ENCODE measurements around the gene CLPTM1.
"Not testable (repeated sequence)": the region's sequence is repeated elsewhere in the genome, so short reads cannot be mapped to it uniquely, and the experiment has no call there.

CLPTM1 gene

DNA sequence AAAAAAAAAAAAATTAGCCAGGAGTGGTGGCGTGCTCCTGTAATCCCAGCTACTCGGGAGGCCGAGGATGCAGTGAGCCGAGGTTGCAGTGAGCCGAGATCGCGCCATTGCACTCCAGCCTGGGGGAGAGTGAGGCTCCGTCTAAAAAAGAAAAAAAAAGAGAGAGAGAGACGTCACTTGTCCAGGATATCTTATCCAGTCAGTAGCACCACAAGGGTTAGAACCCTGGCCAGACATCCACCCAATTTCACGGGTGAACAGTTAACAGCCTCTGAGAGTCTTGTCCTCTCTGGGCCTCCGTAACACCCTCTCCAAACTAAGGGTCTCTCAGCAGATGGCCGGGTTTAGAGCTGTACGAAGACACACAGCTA is 917 bp upstream of the CLPTM1 start:
- peak overlapping the region; percentile 84 for H3K4me3 ChIP-seq (ENCODE audit: low read length)
- no peak for TF ChIP-seq ZNF274 (IDR thresholded peaks at IDR 0.05; ENCODE audit: low read depth, low read length)

GRCh38 chr19:44955505-44956439 is 592 bp downstream of the CLPTM1 start:
- H3K4me3 ChIP-seq (ENCODE audit: low read length) = peak overlapping the region; percentile 76

DNA sequence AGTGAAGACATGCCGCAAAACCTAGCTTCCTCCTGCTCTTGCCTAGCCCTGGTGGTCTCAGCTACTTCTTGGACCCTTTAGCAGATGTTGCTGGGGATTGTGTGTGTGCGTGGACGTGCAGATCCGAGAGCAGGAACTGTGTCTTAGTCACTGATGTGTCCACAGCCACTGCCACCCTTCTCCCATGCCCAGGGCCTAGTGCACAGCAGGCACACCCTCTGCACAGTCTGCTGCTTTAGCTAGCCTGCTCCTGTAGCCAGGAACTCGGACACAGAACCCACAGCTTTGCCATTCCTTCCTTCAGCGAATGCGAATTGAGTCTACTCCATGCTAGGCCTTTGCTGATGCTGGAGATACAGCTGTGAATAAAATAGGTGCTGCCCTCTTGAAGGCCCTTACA is 2.3 kb downstream of the CLPTM1 start:
- no peak overlapping the region for H3K4me3 ChIP-seq (ENCODE audit: low read length)

More at GRCh38 chr19:44955505-44956439, 592 bp downstream of the CLPTM1 start:
- TF ChIP-seq ZNF274 (IDR thresholded peaks at IDR 0.05; ENCODE audit: low read depth, low read length) = no peak

DNA sequence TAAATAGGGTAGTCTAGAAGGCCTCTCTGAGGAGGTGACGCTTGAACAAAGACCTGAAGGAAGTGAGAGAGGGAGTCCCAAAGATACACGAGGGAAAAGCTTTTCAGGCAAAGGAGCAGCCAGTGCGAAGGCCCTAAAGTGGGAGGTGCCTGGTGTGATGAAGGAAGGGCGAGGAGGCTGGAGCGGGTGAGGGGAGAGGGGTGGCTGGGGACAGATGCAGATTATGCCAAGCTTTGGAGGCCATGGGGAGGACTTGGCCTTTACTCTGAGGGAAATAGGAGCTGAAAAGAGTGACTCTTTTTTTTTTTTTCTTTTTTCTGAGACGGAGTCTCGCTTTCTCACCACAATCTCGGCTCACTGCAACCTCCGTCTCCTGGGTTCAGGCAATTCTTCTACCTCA is 2.9 kb downstream of the CLPTM1 start:
- no peak for TF ChIP-seq ZNF274 (IDR thresholded peaks at IDR 0.05; ENCODE audit: low read depth, low read length)
- H3K4me3 ChIP-seq (ENCODE audit: low read length) = no peak overlapping the region

More for the DNA sequence above, 2.3 kb downstream of the CLPTM1 start:
- no peak for TF ChIP-seq ZNF274 (IDR thresholded peaks at IDR 0.05; ENCODE audit: low read depth, low read length)

GRCh38 chr19:44959691-44960090 is 4.5 kb downstream of the CLPTM1 start:
- H3K4me3 ChIP-seq (ENCODE audit: low read length) = no peak overlapping the region
- TF ChIP-seq ZNF274 (IDR thresholded peaks at IDR 0.05; ENCODE audit: low read depth, low read length) = no peak

DNA sequence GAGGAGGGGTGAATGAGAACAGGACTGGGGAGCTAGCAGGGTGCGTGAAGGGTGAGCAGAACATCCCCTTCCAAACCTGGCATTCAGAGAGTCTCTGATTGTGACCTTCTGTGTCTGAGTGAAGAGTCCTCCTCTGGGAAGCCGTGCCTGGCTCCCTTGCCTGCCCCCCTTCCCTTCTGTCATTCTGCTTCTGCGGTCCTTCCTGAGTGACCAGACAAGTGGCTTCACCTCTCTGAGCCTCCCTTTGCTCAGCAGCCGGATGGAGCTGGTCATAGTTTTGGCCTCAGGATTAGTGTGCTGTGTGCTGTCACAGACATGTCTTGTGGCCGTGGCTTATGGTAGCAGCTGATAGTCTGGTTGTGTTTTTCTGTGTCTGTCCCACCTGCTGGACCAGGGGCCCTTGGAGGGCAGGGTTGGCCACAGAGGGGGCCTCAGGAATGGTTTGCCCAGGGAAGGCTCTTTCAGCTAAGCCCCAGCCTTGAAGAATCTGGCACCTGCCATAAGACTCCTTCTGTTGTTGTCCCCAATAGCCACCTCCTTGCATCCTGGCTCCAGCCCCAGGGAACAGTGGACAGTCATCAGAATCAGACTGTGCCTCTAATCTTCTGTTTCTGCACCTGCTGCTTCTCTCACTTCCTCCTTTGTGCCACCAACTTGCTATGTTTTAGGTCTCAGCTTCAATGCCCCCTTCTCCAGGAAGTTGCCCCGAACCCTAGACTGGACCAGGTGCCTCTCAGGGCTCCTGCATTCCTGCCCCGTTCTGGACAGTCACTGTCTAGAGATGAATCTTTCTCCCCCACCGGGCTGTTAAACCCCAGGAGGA is 5.9 kb downstream of the CLPTM1 start:
- H3K4me3 ChIP-seq (ENCODE audit: low read length) = no peak overlapping the region
- TF ChIP-seq ZNF274 (IDR thresholded peaks at IDR 0.05; ENCODE audit: low read depth, low read length) = no peak

DNA sequence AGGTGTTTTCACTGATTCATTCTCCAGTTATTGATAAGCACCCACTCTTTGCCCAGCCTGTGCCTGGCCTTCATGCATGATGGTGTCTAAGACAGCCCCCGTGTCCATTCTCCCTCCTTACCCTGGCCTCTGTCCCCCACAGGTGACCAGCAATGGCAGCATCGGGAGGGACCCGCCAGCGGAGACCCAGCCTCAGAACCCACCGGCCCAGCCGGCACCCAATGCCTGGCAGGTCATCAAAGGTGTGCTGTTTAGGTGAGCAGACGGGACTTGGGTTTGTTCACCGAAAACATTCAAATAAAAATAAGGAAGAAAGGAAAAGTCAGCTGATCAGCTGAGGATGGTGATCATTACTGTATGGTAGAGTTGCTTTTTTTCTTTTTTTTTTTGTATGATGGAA is 6.6 kb downstream of the CLPTM1 start:
- TF ChIP-seq ZNF274 (IDR thresholded peaks at IDR 0.05; ENCODE audit: low read depth, low read length) = no peak
- no peak overlapping the region for H3K4me3 ChIP-seq (ENCODE audit: low read length)

DNA sequence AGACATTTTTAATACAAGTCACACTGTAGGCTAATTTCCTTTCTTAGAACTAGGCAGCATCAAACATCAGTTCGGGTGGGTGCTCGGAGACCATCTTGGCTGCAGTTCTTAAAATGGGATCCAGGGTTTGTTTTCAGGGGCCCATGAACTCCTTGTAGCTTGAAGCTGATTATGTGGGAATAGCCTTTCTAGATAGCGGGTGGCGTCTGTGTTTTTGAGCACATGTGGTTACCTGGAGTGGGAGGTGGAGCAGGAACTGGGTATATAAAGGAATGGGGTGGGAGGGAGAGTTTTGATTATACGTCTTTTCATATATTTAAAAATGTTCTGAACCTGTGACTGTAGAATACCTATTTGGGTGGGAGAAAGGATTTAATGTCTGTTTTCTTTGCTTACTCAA is 12.9 kb downstream of the CLPTM1 start:
- no peak overlapping the region for H3K4me3 ChIP-seq (ENCODE audit: low read length)
- no peak for TF ChIP-seq ZNF274 (IDR thresholded peaks at IDR 0.05; ENCODE audit: low read depth, low read length)

GRCh38 chr19:44968670-44969069 is 13.5 kb downstream of the CLPTM1 start:
- no peak for TF ChIP-seq ZNF274 (IDR thresholded peaks at IDR 0.05; ENCODE audit: low read depth, low read length)

GRCh38 chr19:44969437-44969836 is 14.3 kb downstream of the CLPTM1 start:
- no peak for TF ChIP-seq ZNF274 (IDR thresholded peaks at IDR 0.05; ENCODE audit: low read depth, low read length)
- H3K4me3 ChIP-seq (ENCODE audit: low read length) = no peak overlapping the region

More at GRCh38 chr19:44968670-44969069, 13.5 kb downstream of the CLPTM1 start:
- H3K4me3 ChIP-seq (ENCODE audit: low read length) = no peak overlapping the region

GRCh38 chr19:44971451-44971850 is 16.3 kb downstream of the CLPTM1 start:
- H3K4me3 ChIP-seq (ENCODE audit: low read length) = not testable (repeated sequence)

DNA sequence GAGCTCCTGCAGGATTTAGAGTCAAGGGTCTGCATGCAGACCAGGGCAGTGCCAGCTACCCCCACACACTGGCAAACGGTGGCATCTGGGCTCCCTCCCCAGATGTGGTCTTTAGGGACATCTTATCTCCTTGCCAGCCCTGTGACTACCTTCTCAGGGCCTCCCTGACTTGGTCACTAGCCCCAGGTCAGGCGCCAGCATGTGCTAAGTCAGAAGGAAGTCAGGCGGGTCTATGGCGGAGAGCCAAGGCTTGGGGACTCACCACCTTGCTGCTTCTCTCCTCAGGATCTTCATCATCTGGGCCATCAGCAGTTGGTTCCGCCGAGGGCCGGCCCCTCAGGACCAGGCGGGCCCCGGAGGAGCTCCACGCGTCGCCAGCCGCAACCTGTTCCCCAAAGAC is 17.6 kb downstream of the CLPTM1 start:
- TF ChIP-seq ZNF274 (IDR thresholded peaks at IDR 0.05; ENCODE audit: low read depth, low read length) = no peak
- H3K4me3 ChIP-seq (ENCODE audit: low read length) = no peak overlapping the region

GRCh38 chr19:44973982-44974735 is 19.0 kb downstream of the CLPTM1 start:
- no peak overlapping the region for H3K4me3 ChIP-seq (ENCODE audit: low read length)
- no peak for TF ChIP-seq ZNF274 (IDR thresholded peaks at IDR 0.05; ENCODE audit: low read depth, low read length)

DNA sequence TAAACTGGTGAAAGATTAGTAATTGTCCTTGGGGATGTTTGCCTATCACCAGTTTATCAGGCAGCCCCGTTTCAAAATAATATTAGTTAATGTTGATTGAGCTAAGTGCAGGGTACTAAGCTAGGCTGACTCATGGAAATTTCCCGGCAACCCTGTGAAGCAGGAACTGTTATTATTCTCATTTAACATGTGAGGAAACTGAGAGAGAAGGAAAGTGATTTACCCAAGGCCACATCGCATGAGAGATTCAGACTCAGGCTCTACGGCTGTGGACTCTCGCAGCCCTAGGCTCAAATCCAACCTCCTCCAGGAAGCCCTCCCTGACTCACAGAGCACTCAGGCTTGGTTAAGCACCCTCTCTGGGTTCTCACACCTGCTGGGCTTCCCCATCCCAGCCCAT is 19.7 kb downstream of the CLPTM1 start:
- no peak overlapping the region for H3K4me3 ChIP-seq (ENCODE audit: low read length)
- no peak for TF ChIP-seq ZNF274 (IDR thresholded peaks at IDR 0.05; ENCODE audit: low read depth, low read length)
